HG02938 (cell line): ENCODE measurements around the gene RBMX2.
"Not testable (repeated sequence)": the region's sequence is repeated elsewhere in the genome, so short reads cannot be mapped to it uniquely, and the experiment has no call there.

Source experiments
- ATAC-seq: cut with Tn5 transposase; IDR thresholded peaks from one replicate; pipeline ENCODE4 v1.9.1; 2021; ENCODE audit warnings: mild to moderate bottlenecking, moderate library complexity; ENCODE audit not compliant: unreplicated experiment

The RBMX2 gene

DNA sequence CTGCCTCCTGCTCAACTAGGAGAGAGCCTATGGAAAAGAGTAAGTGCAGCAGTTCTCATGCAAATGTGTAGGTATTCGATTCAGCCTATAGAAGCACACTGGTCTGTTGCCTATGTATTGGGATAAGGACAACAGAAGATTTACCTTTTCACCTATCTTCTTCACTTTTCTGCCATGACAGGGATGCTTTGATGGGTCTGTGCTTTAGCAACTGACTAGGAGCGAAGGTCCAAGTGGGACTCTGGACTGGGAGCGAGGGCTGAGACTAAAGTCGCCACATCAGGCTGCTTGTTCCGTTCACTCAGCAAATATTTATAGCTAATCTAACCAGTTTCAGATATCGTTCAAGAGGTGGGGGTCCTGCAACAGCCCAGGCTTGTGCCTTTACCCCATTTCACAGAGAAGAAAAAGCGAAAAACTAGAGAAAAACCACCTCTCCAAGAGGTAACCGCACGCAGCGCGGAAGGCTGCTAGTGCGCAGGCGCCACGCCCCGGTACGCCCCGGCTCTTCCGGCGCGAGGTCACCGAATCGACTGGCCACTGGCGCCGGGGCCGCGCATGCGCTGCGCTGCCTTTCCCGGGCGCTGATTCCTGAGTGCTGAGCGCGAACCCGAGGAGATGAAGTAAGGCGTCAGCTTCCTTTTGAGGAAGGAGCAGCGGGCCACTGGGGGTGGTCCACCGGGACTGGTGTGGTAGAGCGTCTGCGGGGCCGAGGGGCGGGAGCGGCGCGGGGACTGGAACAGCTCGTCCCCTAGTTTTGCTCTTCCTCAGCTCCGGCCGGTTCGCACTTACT is at the start of gene RBMX2:
RBMX2 (plus strand) TSS at position 573 of the 793 bp plus-strand sequence; CDS start at position 619, 46 bp downstream.
- peak; percentile 91 for ATAC-seq

DNA sequence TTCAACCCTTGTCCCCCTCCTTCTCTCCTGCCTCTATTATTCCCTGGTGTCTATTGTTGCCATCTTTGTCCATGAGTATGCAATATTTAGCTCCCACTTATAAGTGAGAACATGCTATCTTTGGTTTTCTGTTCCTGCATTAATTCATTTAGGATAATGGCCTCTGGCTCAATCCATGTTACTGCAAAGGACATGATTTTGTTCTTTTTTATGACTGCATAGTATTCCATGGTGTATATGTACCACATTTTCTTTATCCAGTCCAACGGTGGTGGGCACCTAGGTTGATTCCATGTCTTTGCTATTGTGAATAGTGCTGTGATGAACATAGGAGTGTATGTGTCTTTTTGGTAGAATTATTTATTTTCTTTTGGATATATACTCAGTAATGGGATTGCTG is 49.7 kb upstream of the RBMX2 start:
- not testable (repeated sequence) for ATAC-seq

DNA sequence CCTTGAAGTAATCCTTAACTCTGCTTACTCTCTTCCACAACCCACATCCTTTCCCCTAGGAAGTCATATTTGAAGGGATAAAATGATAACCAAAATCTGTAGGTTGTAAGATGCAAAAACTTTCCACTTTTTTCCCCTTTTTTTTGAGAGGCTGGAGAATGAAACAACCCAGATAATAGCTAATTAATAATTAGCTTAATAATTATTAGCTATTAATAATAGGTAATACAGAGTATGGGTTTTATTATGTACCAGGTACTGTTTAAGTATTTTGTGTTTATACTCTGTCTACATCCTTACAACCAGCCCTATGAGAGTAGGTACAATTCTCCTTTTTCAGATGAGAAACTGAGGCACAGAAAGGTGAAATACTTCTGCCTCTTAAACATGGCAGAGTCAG is 25.7 kb upstream of the RBMX2 start:
- no peak for ATAC-seq

DNA sequence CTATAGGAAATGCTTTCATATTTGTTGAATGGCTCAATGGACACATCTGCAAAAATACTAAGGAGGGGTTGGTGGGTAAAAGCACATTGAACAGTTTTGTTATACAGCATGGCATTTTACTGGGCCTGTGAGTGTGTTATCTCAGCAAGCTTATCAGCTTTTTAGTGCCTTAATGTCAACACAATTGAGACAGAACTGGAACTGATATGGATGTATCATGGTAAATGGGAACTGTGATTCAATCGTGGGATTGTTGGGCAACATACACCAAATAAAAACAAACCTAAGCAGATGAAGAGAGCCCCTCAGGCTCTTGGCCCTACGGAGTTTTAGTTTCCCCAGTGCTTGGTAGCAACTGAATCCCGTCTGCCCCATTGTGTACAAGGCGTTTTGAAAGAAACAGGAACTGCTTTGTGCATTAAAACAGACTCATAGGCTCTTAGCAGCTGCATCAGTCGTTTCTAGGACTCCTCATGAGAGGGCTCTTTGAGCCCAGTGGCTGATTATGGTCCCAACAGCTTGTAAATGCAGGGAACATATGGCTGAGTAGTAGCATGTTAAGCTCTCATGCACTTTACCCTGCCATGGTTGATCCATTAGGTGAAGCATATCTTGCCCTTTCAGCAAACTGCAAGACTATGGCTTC is 23.6 kb upstream of the RBMX2 start:
- ATAC-seq, result no peak

DNA sequence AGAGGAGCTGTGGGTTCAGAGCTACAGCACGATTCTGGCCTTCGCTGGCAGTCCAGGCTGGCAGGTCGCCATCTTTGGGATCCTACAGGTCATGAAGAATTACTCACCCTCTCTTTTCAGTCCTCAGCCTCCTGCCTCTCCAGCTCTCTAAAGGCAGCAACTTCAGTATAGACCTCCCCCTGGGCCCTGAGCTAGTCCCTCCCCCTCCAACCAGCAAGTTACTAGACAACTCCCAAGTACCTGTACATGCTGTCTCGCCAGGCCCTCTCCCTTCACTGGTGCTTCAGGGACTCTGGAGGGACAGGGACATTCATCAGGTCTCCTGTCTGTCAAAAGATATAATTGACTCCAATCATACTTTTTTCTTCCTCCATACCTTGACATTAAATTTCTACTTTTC is 16.3 kb upstream of the RBMX2 start, which contains the start of gene GPR119:
GPR119 (minus strand) TSS at position 155 of the 400 bp plus-strand sequence. CDS start 227 bp downstream, outside the sequence.
- no peak for ATAC-seq

- no peak for ATAC-seq
Observed at GRCh38 chrX:130386408-130386808, 15.4 kb upstream of the RBMX2 start.

DNA sequence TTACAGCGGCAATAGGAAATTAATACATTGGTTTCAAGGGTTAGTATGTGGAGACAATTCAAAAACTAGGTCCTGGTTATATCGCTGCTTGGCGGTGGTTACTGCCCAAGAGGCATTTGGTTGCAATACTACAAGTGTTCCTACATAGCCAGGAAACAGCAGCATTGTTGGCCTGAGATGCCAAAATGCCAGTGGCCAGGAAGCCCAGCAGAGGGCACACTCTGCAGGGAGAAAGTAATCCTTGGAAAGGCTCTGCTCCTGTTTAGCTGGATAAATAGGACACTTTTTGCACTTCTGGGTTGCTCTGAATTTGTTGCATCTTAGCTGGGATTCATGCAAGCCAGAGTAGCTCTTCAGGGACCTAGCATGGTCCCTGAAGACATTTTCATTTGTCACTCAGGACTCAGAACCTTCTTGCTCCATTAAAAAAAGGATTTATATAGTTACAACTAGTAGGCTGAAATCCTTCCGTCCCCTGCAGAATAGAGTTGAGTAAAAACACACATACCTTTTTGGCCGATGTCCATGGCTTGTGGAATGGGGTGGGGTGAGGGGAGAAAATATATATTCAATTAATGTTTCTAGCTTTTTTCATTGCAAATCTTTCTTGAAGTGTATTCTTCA is 8.2 kb upstream of the RBMX2 start:
- no peak for ATAC-seq

DNA sequence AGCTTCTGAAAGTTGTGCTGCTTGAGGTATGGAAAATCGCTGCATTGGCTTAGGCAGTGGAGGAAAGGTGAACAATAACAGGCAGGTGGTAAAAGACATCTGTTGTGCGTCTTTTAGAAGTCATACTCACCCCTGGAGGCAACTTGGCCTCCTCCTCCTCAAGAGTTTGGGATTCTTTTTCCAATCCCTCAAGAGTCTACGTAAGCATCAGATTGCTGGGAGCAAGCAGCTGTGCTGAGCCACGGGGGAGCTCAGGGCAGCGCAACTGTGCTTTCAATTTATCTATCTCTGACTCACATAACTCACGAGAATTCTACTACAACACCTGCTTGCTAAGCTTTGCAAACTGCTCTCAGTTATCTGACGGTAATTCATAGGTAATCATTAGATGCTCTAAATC is 6.4 kb upstream of the RBMX2 start:
- ATAC-seq, result no peak

DNA sequence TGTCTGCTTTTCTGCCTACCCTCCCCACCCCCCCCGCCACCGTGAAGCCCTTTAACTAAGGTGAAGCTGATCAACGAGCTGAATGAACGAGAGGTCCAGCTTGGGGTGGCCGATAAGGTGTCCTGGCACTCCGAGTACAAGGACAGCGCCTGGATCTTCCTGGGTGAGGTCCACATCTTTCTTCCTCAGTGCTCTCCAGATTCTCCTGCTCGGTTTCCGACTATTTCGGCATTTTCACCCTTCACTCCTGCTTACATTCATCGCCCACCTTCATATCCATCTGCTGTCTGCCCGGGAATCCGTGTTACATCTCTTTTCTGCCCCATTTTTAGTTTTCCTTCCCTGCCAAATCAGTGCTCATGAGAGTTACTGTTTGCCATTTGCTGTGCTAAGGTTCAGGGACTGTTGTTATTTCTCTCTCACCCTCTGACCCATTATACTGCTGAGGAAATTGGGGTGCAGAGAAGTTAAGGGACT is 459 bp downstream of the RBMX2 start:
- ATAC-seq, result no peak

DNA sequence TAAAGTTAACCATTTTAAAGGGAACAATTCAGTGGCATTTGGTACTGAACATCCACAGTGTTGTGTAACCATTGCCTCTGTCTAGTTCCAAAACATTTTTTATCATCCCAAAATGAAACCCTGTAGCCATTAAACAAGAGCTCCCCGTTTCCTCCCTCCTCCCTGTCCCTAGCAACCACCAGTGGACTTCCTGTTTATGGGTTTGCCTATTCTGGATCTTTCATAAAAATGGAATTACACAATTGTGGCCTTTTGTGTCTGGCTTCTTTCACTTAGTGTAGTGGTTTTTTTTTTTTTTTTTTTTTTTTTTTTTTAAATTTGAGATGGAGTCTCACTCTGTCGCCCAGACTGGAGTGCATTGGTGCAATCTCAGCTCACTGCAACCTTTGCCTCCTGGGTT is 11.6 kb downstream of the RBMX2 start:
- ATAC-seq, result no peak

DNA sequence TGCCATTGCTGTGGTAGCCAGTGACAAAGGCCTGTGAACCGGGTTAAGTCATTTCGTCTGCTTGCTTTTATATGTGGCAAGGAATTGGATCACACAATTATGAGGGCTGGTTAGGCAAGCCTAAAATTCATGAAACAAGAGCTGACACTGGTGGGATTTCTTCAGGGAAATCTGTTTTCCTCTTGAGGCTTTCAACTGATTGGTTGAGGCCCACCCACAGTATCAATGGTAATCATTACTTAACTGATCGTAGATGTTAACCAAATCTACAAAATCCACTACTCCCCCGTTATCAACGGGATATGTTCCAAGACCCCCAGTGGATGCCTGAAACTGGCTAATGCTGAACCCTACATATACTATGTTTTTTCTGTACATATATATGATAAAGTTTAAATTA is 13.0 kb downstream of the RBMX2 start:
- no peak for ATAC-seq

GRCh38 chrX:130415201-130415600 is 13.4 kb downstream of the RBMX2 start:
- no peak for ATAC-seq

DNA sequence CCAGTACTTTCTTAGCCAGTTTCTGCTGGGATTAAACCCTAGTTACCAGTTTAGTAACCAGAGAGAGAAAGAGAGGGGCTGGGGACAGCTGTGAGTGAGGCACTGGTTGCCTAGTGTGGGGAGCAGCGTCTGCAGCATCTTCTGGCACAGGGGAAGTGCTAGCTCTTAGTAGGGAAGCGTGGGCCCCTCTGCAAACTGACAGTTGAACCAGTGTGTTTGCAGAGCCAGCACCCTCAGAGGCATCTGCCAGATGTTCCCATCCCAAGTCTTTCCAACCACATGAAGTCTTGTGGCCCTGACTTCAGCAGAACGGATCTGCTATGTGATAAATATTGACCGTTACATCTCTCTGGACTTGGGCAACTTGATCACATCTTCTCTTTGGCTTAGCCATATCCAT is 15.0 kb downstream of the RBMX2 start:
- ATAC-seq, result no peak

DNA sequence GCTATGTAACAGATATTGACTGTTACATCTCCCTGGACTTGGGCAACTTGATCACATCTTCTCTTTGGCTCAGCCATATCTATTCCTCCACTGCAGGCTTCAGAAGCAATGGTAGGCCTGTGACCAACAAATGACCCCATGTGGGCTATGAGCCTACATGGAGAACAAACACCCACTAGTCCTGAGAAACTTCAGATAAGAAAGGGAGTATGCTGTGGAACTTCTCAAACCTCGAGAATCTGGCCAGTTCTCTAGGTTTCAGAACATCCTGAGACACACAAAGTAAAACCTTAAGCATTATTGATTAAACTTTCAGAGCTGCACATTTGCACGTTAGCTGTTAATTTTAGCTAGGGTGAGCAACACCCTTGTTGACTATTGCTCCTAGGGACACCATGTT is 16.3 kb downstream of the RBMX2 start:
- peak; percentile 53 for ATAC-seq

DNA sequence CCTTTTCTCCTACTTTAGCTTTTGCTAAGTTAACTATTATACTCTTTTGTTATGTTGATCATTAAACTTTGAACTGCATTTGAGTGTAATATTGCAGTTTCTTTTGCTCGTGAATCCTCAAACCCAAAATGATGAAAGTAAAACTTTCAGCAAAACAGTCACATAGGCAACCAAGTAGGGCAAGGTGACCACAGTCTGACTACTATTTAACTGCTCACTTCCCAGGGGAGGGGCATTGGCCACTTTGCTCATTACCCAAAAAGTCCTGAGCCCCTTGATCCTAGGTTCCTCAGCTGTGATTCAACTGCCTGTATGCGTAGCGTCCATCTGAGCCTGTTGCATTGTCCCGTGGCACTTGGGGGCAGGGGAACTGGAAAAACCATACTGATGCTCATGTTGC is 17.0 kb downstream of the RBMX2 start:
- no peak for ATAC-seq

GRCh38 chrX:130419263-130419662 is 17.5 kb downstream of the RBMX2 start:
- ATAC-seq, result peak; percentile 49

- no peak for ATAC-seq
Observed at GRCh38 chrX:130426531-130426930, 24.7 kb downstream of the RBMX2 start.

- ATAC-seq, result not testable (repeated sequence)
Observed at GRCh38 chrX:130429236-130429635, 27.4 kb downstream of the RBMX2 start.

- no peak for ATAC-seq
Observed at GRCh38 chrX:130435937-130436336, 34.1 kb downstream of the RBMX2 start.

- ATAC-seq, result not testable (repeated sequence)
Observed at GRCh38 chrX:130437996-130438395, 36.2 kb downstream of the RBMX2 start.

GRCh38 chrX:130443875-130444274 is 42.1 kb downstream of the RBMX2 start:
- no peak for ATAC-seq
